ENCODE data around the gene XPO5. TPM values are rescaled to one million over a fixed set of nuclear protein-coding genes. Genes with fewer than 3 reads are reported as not detected.

XPO5 gene
- total and polyA plus RNA-seq, 2 experiments from 2014 or later, result 28.5 to 95.2 TPM

DNA sequence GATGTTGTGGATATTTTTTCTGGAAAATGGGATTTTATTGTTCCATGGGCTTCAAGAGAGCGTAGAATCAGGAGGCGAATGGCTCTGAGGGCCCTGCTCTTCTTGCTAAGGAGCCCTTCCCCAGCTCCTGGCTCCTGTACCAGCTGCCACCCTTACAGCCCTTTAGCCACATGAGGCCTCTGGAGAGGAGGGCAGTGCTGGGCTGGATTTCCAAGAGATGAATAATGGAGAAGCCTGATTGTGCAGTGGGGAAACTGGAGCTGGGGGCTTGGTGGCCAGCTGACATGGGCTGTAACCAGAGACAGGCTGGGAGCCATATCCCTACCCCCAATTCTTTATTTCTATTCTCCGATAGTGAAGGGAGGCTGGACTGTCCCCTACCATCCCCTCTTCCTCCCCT lies 74.9 kb downstream of the XPO5 start:
- Histone ChIP-seq H3K4me1 (ENCODE audit: insufficient read depth) (peaks cover 4% of the 10 kb centered on the region), H3K79me2 (replicated peaks; ENCODE audit: insufficient read depth) (peaks cover 4% of the 10 kb centered on the region; the same call in 1 of the 2 replicates), H3K27ac (ENCODE audit: low read depth) (no peak overlapping the region), H3K4me2 (no peak overlapping the region), H3K36me3 (ENCODE audit: insufficient read depth) (peaks cover 2% of the 10 kb centered on the region; the same call in 1 of the 2 replicates), H3K27me3 (ENCODE audit: insufficient read depth) (no peaks in the 10 kb centered on the region), H4K20me1 (replicated peaks; ENCODE audit: insufficient read depth) (peaks cover 6% of the 10 kb centered on the region), H2AFZ (no peak overlapping the region), H3K9me2 (ENCODE audit: insufficient read depth) (no peaks in the 10 kb centered on the region), H3F3A (replicated peaks; ENCODE audit: low read depth) (peaks cover 1% of the 10 kb centered on the region), H3K4me3 (no peak overlapping the region)
- Mint-ChIP-seq H3K9me3 (no peaks in the 10 kb centered on the region), H3K27me3 (ENCODE audit: insufficient read depth, low read depth, poor library complexity) (peaks cover 9% of the 10 kb centered on the region), H3K4me3 (no peak overlapping the region; the same call in 2 of the 3 replicates), H3K4me1 (peaks cover 5% of the 10 kb centered on the region), H3K36me3 (ENCODE audit: low read depth) (peaks cover 61% of the 10 kb centered on the region), H3K27ac (no peak overlapping the region)
- DNase-seq (ENCODE audit: low spot score), result no peak
- no peak for ATAC-seq
- TF ChIP-seq REST (IDR thresholded peaks at IDR 0.05; ENCODE audit: unreplicated experiment) (no peak), ZNF114 (CRISPR knock-in tag; IDR thresholded peaks at IDR 0.05) (no peak)

- H3K27me3 ChIP-seq (ENCODE audit: insufficient read depth), result no peaks in the 10 kb centered on the region
- H3K79me2 ChIP-seq (replicated peaks; ENCODE audit: insufficient read depth), result peaks cover 7% of the 10 kb centered on the region; the same call in 1 of the 2 replicates
- no peaks in the 10 kb centered on the region for H3K9me2 ChIP-seq (ENCODE audit: insufficient read depth)
- Mint-ChIP-seq H3K9me3 (no peaks in the 10 kb centered on the region), H3K4me1 (peaks cover 14% of the 10 kb centered on the region), H3K36me3 (ENCODE audit: low read depth) (peaks cover 54% of the 10 kb centered on the region), H3K27me3 (ENCODE audit: insufficient read depth, low read depth, poor library complexity) (peaks cover 11% of the 10 kb centered on the region), H3K27ac (no peak overlapping the region), H3K4me3 (no peak overlapping the region)
- no peak overlapping the region for H2AFZ ChIP-seq
- H3K4me1 ChIP-seq (ENCODE audit: insufficient read depth), result peaks cover 10% of the 10 kb centered on the region
- peaks cover 2% of the 10 kb centered on the region; the same call in 1 of the 2 replicates for H3K36me3 ChIP-seq (ENCODE audit: insufficient read depth)
- no peak for DNase-seq (ENCODE audit: low spot score)
- no peak overlapping the region for H3K4me2 ChIP-seq
- no peak for ATAC-seq
- H3K4me3 ChIP-seq, result no peak overlapping the region
- H3K27ac ChIP-seq (ENCODE audit: low read depth), result no peak overlapping the region
- H4K20me1 ChIP-seq (replicated peaks; ENCODE audit: insufficient read depth), result peaks cover 6% of the 10 kb centered on the region
- no peaks in the 10 kb centered on the region for H3F3A ChIP-seq (replicated peaks; ENCODE audit: low read depth)
- TF ChIP-seq, protein P1, sequence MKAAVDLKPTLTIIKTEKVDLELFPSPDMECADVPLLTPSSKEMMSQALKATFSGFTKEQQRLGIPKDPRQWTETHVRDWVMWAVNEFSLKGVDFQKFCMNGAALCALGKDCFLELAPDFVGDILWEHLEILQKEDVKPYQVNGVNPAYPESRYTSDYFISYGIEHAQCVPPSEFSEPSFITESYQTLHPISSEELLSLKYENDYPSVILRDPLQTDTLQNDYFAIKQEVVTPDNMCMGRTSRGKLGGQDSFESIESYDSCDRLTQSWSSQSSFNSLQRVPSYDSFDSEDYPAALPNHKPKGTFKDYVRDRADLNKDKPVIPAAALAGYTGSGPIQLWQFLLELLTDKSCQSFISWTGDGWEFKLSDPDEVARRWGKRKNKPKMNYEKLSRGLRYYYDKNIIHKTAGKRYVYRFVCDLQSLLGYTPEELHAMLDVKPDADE (IDR thresholded peaks at IDR 0.05), result no peak
- TF ChIP-seq REST (IDR thresholded peaks at IDR 0.05; ENCODE audit: unreplicated experiment) (no peak), EZH2 (IDR thresholded peaks at IDR 0.05; ENCODE audit: low read depth, unreplicated experiment) (no peak), STAT1 (IDR thresholded peaks at IDR 0.05; ENCODE audit: unreplicated experiment) (no peak), NANOG (IDR thresholded peaks at IDR 0.05; ENCODE audit: borderline replicate concordance) (no peak), CREB1 (CRISPR knock-in tag; IDR thresholded peaks at IDR 0.05; ENCODE audit: low read depth) (no peak)
Measured at GRCh38 chr6:43499028-43499815, 76.6 kb downstream of the XPO5 start.
